Measurements from ENCODE around the gene RERE. TPM values are rescaled to one million over a fixed set of nuclear protein-coding genes. Genes with fewer than 3 reads are reported as not detected.
A peak's percentile ranks its signal among the peaks of the same experiment; 100 is the strongest.

RERE gene
- total RNA-seq, 1 experiment from 2014 or later = 161 TPM

DNA sequence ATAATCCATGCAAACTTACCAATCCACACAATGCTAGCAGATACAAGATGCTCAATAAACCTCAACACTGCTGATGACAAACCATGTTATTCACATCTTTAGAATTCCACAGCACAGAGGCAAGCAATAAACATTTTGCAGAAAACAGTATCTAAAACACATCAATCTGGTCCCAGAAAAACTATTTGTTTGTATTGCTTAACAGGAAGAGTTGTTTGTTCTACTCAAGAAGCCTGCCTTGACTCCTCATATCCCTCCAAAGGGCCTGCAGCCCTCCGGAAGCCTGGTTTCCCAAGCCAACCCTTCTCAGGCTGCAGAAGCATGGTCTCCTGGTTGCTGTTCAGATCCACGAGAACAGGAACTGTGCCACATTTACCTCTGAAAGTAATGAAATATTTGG is 139.7 kb downstream of the RERE start:
- CTCF ChIA-PET = no interaction called here
- peak overlapping the region; percentile 43; the same call in 1 of the 2 replicates for H3K27ac Mint-ChIP-seq
- DNase-seq (ENCODE audit: low spot score) = no peak
- no peak for ATAC-seq
- H3K9me3 Mint-ChIP-seq = no peaks in the 10 kb centered on the region
- H3K4me1 Mint-ChIP-seq = peaks cover 29% of the 10 kb centered on the region
- TF ChIP-seq ZNF671 (CRISPR knock-in tag; IDR thresholded peaks at IDR 0.05) (no peak), EMX1 (CRISPR knock-in tag; IDR thresholded peaks at IDR 0.05) (no peak), ZNF138 (CRISPR knock-in tag; conservative IDR thresholded peaks at IDR 0.05) (no peak), SMAD4 (CRISPR knock-in tag; IDR thresholded peaks at IDR 0.05) (no peak), FOXK1 (CRISPR knock-in tag; IDR thresholded peaks at IDR 0.05) (no peak), ZNF416 (CRISPR knock-in tag; IDR thresholded peaks at IDR 0.05) (no peak), RORB (CRISPR knock-in tag; IDR thresholded peaks at IDR 0.05) (no peak), ZNF263 (CRISPR knock-in tag; IDR thresholded peaks at IDR 0.05; ENCODE audit: low read depth) (no peak)
- H3K36me3 Mint-ChIP-seq = no peaks in the 10 kb centered on the region
- H3K4me3 Mint-ChIP-seq = no peak overlapping the region
- POLR2A ChIA-PET = no interaction called here
- H3K27me3 Mint-ChIP-seq (ENCODE audit: low read depth) = no peaks in the 10 kb centered on the region

- DNase-seq (ENCODE audit: low spot score) = no peak
- no peaks in the 10 kb centered on the region for H3K9me3 Mint-ChIP-seq
- H3K4me3 Mint-ChIP-seq = no peak overlapping the region
- H3K27ac Mint-ChIP-seq = peak overlapping the region; percentile 11; the same call in 1 of the 2 replicates
- ChIA-PET CTCF (interaction anchor here (0.6 kb wide), 1 partner anchor 230 kb away, joined by 4 read pairs; no protein-coding TSS in a partner anchor), POLR2A (no interaction called here)
- H3K4me1 Mint-ChIP-seq = peaks cover 33% of the 10 kb centered on the region
- H3K36me3 Mint-ChIP-seq = no peaks in the 10 kb centered on the region
- no peak for TF ChIP-seq NFE2L1 (CRISPR knock-in tag; IDR thresholded peaks at IDR 0.05)
- TF ChIP-seq ZMAT4 (CRISPR knock-in tag; IDR thresholded peaks at IDR 0.05) = no peak
- TF ChIP-seq ZNF121 (CRISPR knock-in tag; IDR thresholded peaks at IDR 0.05) = no peak
- no peak for TF ChIP-seq RORB (CRISPR knock-in tag; IDR thresholded peaks at IDR 0.05)
- no peak for TF ChIP-seq PREB (CRISPR knock-in tag; IDR thresholded peaks at IDR 0.05; ENCODE audit: borderline replicate concordance)
- ATAC-seq = no peak
- no peaks in the 10 kb centered on the region for H3K27me3 Mint-ChIP-seq (ENCODE audit: low read depth)
Measured at GRCh38 chr1:8676813-8677212, 140.6 kb downstream of the RERE start.

DNA sequence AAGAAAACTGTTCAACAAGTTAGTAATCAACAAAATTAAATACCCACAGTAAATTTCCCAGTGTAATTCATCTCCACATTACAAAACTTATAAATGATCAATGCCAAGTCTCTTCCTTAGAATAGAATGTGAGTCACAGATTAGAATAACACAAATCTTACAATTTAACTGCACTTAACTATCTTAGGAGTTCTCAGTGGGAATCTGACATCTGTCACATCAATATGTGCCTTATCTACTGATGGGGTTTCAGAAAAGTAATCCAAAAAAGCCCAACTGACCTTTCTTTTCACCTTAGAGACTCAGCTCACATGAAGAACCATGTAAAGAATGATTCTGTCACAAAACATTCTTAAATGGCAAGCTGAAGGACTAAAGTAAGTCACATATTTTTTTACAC is 141.4 kb downstream of the RERE start:
- no peaks in the 10 kb centered on the region for H3K36me3 Mint-ChIP-seq
- ATAC-seq = no peak
- CTCF ChIA-PET = interaction anchor here (0.6 kb wide), 1 partner anchor 229 kb away, joined by 4 read pairs; no protein-coding TSS in a partner anchor
- peaks cover 40% of the 10 kb centered on the region for H3K4me1 Mint-ChIP-seq
- no peak overlapping the region for H3K4me3 Mint-ChIP-seq
- H3K27ac Mint-ChIP-seq = no peak overlapping the region; the same call in 1 of the 2 replicates
- POLR2A ChIA-PET = no interaction called here
- no peak for TF ChIP-seq E2F5 (CRISPR knock-in tag; IDR thresholded peaks at IDR 0.05)
- no peak for TF ChIP-seq SP1 (CRISPR knock-in tag; conservative IDR thresholded peaks at IDR 0.05)
- TF ChIP-seq TEAD4 (CRISPR knock-in tag; IDR thresholded peaks at IDR 0.05) = no peak
- no peak for TF ChIP-seq ZNF232 (CRISPR knock-in tag; IDR thresholded peaks at IDR 0.05)
- no peak for TF ChIP-seq CREB1 (CRISPR knock-in tag; IDR thresholded peaks at IDR 0.05)
- no peak for TF ChIP-seq NR3C1 (CRISPR knock-in tag; conservative IDR thresholded peaks at IDR 0.05; ENCODE audit: low read depth)
- no peak for TF ChIP-seq ATF6 (CRISPR knock-in tag; IDR thresholded peaks at IDR 0.05)
- no peak for TF ChIP-seq ZNF219 (CRISPR knock-in tag; IDR thresholded peaks at IDR 0.05; ENCODE audit: borderline replicate concordance)
- TF ChIP-seq, protein P1, sequence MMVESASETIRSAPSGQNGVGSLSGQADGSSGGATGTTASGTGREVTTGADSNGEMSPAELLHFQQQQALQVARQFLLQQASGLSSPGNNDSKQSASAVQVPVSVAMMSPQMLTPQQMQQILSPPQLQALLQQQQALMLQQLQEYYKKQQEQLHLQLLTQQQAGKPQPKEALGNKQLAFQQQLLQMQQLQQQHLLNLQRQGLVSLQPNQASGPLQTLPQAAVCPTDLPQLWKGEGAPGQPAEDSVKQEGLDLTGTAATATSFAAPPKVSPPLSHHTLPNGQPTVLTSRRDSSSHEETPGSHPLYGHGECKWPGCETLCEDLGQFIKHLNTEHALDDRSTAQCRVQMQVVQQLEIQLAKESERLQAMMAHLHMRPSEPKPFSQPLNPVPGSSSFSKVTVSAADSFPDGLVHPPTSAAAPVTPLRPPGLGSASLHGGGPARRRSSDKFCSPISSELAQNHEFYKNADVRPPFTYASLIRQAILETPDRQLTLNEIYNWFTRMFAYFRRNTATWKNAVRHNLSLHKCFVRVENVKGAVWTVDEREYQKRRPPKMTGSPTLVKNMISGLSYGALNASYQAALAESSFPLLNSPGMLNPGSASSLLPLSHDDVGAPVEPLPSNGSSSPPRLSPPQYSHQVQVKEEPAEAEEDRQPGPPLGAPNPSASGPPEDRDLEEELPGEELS (CRISPR knock-in tag; IDR thresholded peaks at IDR 0.05) = no peak
- no peak for TF ChIP-seq STAT6 (CRISPR knock-in tag; conservative IDR thresholded peaks at IDR 0.05; ENCODE audit: low read depth)
- no peak for TF ChIP-seq CBFB (CRISPR knock-in tag; IDR thresholded peaks at IDR 0.05; ENCODE audit: low read depth)
- TF ChIP-seq NFATC4 (CRISPR knock-in tag; IDR thresholded peaks at IDR 0.05) = no peak
- TF ChIP-seq KAT7 (CRISPR knock-in tag; IDR thresholded peaks at IDR 0.05; ENCODE audit: borderline replicate concordance) = no peak
- no peak for TF ChIP-seq ZNF423 (CRISPR knock-in tag; IDR thresholded peaks at IDR 0.05)
- H3K9me3 Mint-ChIP-seq = no peaks in the 10 kb centered on the region
- no peak for DNase-seq (ENCODE audit: low spot score)
- no peaks in the 10 kb centered on the region for H3K27me3 Mint-ChIP-seq (ENCODE audit: low read depth)

Measured in WTC11 (cell line).